GM18520 (cell line): ENCODE results near the gene TRPV3.
"Not testable (repeated sequence)": the region's sequence is repeated elsewhere in the genome, so short reads cannot be mapped to it uniquely, and the experiment has no call there.

Source experiments
- ATAC-seq: cut with Tn5 transposase; IDR thresholded peaks from one replicate; pipeline ENCODE4 v1.9.1; 2021; ENCODE audit not compliant: unreplicated experiment

Gene TRPV3

DNA sequence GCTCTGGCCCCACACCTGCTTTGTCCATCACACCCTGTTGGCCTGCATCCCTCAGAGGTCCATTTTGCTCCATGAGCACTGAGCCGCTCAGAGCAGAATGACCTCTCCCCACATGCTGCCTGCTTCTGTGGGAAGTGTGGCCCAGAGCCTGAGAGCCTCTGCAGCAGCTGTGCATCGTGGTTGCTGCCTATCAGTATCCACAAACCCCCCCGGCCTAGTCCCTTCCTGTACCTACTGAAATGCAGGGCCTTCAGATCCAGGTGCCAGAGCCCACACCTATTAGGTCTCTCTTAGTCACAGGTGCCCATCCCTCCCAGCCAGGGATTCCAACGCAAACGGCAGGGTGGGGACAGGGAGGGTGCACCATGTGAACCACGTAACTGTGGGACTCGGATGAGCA lies 16.6 kb upstream of the TRPV3 start:
- no peak for ATAC-seq

DNA sequence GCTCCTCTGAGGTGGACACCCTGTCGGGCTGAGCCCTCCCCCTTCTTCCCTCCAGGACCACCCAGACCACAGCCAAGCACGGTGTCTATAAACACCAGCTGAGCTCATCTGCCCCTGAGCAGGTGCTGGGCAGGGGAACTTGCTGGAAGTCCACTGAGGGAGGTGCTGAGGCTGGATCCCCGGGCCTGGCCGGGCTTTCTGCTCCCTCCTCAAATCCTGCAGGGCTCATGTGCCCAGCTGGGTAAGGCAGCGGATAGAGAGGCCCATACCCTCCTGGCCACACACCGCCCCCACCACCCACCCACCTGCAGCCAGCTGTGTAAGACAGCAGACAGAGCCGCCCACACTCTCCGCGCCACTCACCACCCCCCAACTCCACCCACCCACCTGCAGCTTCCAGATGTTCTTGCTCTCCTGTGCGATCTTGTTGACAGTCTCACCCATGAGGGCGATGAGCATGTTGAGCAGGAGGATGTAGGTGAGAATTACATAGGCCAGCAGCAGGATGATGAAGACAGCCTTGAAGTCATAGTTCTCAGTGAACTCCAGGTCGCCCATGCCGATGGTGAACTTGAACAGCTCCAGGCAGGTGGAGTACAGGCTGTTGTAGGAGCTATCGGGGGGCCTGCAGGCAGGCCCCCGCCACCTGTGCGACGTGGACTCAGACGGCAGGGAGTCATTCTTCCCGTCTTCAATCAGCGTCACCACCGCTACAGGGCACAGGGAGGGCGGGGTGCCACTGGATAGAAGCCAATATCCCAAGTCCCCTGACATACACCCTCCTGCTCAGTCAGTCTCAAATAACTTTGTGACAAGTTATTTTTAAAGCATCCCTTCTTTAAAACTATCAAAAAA lies 15.9 kb upstream of the TRPV3 start:
- ATAC-seq = no peak

DNA sequence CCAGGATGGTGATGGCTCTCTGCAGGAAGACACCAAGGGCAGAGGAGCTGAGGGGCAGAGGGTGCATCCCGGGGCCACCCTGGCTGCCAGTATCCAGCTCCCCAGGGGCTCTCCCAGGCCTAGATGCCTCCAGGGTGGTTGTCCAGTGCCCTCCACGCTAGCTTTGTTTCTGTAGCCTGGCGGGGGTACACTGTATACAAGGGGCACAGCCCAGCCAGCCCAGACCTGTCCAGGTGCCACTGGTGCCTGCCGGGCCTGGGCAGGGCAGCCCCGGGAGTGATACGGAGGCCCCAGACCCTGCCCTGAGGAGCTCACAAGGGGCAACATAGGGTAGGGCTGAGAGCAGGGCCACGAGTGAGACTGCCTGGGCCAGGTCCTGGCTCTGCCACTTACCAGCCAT lies 14.6 kb upstream of the TRPV3 start:
- ATAC-seq = no peak

DNA sequence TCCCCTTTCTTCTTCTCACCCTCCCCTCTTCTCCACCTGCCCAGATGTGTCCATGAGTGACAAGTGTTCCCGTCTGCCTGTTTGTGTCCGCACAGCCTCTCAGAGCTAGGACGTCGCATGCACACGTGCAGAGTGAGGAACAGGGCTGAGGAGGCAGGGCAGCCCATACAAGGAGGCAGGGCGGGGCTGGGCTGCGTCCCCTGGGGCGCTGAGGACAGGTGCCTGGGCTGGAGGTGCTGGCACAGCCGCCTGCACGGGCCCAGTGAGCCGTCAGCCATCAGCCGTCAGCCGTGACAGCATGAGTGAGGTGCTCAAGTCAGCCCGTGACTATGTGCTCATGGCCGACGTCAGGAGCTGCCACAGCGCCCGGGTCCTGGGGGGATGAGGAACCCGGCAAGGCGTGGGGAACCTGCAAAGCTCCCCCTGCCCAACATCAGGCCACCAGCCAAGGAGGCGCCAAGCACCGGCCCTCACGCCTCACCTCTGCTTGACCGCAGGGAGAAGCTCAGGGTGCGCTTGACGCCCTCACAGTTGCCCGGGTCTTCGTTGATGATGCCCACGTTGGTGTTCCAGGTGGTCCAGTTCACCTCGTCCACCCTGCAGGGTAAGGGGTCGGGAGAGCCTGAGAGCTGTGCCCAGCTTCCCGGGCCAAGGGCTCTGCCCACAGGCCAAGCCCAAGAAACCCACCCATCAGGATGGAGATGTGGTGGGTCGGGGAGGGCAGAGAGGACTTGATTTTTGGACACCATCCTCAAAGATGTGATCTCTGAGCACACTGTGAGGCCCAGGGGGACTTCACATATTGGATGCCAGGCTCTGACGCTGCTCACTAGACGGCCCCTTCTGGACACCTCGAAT lies 13.7 kb upstream of the TRPV3 start:
- ATAC-seq = no peak

DNA sequence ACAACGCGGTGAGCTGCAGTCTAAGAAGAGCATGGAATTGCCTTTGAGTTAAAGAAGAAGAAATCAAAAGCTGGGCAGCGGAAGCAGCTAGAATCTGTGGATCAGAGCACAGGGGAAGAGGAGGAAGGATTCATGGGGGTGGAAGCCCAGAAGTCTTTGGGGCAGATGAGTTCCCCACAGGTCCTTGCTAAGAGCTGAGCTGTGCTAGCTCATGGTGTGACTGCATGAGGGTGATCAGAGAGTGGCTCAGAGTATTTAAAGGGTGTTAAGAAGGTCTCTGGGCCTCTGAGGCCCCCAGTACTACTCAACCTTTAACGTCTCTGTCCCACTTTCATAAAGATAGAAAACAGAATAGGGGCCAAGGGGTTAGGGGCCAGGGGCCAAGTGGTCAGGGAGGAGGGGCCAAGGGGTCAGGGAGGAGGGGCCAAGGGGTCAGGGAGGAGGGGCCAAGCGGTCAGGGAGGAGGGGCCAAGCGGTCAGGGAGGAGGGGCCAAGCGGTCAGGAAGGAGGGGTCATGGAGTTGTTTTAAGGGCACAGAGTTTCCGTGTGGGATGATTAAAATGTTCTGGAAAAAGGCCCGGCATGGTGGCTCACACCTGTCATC lies 12.0 kb upstream of the TRPV3 start:
- ATAC-seq = no peak

DNA sequence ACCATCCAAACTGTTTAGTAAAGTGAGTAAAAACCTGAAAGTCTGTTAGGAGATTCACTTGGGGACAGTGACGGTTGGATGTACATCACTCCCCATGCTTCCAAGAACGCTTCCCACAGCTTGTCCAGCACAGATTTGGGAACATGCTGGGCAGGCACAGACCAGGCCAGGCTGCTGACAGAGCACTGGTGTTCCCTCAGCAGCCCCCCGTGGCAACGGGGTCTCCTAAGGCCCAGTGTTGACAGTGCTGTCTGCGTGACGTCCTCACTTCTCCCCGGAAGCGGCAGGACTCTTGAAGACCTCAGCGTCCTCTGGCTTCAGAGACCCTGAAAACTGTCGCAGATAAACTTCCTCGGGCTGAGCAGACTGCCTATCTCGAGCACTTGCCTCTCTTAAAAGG lies 8.9 kb upstream of the TRPV3 start:
- ATAC-seq = no peak

DNA sequence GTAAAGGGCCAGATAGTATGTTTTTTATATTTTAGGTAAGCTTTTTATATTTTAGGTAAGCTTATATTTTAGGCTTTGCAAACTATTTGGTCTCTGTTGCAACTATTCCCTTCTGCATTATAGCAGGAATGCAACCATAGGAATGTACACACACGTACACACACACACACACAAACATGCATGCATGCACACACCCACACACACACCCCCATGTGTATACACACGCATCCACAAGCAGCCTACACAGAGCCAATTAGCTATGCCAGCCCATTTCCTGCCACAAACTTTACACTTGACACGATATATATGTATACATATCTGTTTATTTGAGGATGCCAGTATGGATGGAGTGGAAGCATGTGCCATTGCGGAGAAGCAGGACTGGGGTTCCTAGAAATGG lies 7.5 kb upstream of the TRPV3 start:
- no peak for ATAC-seq

DNA sequence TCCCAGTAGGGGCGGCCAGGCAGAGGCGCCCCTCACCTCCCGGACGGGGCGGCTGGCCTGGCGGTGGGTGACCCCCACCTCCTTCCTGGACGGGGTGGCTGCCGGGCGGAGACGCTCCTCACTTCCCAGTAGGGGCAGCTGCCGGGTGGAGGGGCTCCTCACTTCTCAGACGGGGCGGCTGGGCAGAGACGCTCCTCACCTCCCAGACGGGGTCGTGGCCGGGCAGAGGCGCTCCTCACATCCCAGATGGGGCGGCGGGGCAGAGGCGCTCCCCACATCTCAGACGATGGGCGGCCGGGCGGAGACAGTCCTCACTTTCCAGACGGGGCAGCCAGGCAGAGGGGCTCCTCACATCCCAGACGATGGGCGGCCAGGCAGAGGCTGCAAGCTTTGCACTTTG lies 6.6 kb upstream of the TRPV3 start:
- ATAC-seq = not testable (repeated sequence)

DNA sequence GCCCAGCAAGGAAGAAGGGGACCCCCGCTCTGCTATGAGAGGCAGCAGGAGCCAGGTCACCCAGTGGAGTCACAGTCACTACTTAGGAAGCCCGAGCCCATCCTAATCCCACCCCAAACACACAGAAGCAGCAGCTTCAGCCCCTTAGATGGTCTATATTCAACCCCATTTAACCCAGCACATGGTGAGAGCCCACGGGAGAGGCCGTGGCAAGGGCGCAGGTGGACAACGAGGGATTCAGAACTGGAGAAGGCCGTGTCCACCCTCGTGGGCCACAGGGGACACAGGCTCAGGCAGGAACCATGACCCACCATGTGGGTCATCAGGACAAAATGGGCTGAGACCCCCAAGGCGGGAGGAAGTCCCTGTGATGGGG lies 1.6 kb upstream of the TRPV3 start:
- ATAC-seq = no peak

DNA sequence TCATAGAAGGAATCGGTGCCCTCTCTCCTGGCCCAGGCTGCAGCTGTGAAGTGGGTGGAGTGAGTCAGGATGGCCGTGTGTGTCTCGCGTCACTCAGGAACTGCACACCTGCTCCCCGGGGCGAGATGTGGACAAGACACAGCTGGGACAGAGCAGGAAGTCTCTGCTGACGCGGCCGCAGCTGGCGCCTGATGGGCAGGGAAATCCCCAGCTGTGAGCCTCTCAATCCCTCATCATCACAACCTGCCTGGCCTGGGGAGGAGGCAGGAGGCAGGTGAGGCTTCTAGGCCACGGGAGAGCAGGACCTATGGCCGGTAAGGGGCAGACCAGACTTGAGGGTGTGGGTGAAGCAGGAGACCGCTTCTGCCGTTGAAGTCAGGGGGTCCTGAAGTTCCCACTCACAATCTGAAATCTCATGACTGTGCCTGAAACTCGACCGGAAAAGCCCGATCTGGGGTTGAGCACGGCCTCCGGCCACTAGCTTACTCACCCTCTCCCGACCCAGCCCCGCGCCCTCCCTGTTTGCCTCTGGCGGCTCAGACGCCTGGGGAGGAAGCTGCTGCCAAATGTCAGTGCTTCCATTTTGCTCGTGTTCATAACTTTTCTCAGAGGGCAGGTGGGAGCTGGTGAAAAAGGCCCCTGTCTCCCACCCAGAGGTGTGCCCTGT lies 1.1 kb upstream of the TRPV3 start:
- ATAC-seq = peak; percentile 58

DNA sequence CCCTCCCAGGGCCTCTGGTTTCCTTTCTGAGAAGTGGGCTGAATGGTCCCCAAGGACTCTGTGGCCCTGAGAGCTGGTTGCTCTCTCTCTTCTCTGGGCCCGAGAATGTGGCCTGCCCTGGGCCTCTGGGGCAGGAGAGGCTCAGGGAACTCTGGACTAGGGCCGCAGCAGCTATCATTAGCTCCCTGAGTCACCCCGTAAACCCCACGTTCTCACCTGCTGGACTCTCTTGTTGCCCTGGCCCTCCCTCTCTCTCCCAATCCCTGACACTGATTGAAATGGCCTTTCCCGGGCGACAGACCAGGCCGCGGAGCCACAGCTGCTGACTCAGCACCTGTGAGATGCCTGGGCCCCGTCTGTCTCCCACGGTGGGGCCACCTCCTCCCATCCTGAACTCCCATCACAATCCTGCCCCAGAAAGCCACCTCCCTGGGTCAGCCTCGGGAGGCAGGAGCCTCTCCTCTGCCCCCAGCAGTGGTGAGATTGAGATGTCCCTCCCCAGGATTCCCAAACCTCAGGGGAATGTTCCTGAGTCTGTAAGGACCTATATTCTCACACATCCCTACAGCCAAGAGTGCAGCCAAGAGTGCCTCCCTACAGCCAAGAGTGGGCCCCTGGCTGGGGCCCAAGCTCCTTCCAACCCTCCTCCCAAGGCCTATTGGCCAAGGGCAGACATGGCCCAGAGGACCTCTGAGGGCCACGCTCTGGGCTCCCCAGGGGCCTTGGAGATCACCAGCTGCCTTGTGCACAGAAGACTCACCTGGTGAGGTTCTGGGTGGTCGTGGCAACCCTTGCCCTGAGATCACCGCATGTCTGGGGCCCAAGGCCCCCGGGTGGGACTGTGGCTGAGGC lies 470 bp downstream of the TRPV3 start:
- ATAC-seq = no peak

DNA sequence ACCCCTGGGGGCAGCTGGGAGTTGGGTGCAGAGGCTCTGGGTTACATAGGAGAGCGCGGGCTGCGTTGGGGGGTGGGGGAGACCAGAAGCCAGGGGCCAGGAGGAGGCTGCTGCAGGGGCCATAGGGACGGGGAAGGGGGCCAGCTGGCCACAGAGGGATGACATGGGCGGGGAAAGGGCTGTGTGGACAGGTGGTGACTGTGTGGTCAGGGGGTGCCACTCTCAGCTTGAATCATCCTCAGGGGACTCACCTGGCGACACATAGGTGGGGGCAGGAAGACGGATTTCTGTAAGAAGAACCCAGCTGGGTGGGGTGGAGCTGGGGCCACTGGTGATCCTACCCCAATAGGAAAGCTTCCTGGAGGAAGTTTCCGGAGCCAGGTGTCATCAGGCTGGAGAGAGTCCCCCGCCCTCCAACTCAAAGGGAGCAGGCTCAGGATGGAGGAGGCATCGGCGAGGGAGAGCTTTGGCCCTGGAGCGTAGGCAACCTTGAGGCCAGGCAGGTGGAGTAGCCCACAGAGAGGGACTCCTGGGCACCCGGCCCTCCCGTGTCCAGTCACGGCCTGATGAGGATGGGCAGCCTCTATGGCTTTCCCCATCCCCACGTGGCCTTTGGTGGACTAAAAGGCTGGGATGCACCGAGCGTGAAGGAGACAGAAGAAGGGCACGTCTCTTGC lies 1.2 kb downstream of the TRPV3 start:
- ATAC-seq = no peak

DNA sequence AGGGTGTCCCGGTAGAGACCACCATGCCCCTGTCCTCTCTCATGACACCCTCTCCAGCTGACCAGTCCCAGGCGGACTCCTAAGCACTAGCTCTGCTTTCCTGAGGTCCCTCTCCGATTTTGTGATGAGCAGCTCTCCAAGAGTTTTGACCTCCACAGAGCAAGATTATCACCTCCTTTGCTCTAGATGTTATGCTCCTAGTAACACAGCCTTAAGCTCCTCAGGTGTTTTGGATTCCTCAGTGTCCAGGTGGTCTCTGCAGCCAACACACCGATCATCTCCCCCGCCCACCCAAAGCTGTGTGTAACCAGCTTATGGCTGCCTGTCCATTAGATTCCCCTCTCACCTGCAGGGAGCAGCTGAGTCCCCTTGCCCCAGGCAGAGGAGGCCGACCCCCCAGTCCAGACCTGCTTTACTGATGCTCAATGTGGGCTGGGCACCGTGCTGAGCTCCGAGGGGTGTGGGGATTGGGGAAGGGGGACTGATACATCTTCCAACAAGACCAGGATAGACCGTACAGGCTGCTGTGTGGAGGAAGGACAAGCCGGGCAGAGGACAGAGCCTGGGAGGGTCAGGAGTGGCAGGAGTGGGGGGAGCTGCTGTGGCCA lies 2.3 kb downstream of the TRPV3 start:
- ATAC-seq = no peak

DNA sequence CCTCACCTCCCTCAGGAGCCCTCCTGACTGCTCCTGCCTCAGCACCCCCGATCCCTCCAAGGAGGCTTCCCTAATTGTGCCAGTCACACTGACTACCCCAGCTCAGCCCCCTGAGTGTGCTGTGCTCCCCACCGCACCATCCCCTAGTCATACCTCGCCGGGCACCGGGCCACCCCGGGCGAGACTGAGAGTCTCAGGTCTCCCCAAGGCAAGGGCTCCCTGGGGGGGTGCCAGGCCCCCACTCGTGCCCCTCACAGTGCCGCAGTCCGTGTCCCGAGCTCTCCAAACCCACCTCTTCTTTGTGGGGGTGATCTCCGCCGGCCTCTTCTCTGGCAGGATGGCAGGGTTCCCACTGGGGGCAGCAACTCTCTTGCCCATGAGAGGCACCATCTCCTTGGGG lies 3.2 kb downstream of the TRPV3 start:
- ATAC-seq = no peak

DNA sequence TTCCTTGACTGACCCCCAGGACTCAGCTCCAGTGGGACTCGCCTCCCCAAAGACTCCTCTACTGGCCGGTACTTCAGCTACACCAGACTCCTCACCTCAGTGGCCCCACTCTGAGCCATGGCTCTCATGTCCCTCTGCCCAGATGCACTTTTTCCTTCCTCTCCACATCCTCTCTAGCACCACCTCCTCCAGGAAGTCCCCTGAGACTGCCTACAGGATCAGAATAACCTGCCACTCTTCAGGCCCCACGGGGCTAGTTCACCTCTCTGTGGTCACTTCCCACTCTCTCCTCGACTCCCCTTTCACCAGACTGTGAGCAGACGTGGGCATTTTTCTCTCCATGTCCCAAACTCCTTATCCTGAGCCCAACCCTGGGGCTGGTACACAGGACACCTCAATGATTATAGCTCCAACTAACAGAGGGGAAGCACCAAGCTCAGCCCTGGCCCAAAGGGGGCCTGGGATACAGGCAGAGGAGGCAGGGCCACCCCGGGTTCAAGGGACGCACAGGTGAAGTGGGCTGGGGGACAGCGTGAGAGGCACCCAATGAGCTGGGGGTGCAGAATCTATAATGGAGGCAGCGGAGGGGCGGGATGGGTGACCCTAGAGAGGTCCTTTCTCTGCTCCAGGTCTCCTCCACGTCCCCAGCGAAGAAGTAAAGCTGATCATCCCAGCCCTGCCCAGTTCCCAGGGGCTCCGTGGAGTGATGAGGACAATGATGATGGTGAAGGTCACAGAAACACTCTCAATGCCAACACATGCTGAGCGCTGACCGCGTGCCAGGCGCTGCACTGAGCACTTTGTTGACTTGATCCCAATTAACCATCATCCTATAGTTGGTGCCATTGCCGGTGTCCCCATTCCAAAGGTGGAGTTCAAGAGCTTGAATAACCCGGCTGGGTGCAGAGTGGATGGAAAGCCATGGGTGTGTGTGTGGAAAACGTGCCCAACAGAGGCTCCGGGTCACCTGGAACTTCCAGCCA lies 3.9 kb downstream of the TRPV3 start:
- no peak for ATAC-seq

DNA sequence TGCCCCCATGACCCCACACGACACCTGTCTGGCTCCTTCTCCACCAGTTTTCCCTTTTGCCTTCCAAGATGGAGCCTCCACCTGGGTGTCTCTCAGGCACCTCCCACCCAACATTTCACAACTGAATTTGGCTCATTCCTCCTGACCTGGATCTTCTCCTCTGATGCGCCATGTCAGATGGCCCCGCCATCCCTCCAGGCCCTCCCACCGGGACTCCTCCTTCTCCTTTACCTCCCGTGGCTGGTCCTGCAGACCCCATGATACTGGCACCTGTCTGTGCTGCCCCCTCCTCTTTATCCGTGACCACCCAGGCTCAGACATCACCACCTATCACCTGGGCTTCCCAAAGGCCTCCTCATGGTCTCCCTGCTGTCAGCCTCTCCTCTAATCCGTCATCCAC lies 4.7 kb downstream of the TRPV3 start:
- no peak for ATAC-seq

DNA sequence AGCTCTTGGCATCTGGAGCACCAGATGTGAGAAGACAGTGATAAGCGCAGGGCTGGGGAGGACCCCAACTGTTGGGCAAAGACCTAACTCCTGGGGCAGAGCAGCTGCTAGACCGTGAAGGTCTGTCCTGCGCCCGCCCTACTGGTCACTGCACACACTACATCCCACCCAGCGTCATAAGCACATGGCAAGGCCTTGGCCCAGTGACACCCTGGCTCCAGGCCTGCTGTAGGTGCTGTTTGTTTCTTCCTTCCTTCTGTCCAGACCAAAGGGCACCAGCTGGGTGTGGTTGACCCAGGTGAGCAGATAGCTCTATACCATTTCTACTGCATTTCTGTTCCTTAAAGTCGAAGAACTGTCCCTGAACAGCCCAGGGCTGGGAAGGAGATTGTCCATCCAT lies 6.4 kb downstream of the TRPV3 start:
- ATAC-seq = no peak

DNA sequence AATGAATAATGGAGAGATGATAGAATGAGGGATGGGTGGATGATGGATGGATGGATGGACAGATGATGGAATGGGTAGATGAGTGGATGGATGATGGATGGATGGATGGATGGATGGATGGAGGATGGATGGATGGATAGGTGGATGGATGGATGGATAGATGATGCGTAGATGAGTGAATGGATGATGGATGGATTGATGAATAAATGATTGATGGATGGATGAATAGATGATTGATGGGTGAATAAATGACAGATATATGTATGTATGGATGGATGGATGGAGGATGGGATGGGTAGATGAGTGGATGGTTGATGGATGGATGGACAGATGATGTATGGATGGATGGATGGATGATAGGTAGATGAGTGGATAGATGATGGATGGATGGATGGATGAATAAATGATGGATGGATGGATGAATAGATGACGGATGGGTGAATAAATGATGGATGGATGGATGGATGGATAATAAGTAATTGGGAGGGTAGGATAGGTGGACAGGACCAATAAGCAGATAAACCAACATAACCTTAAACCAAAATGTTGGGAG lies 7.9 kb downstream of the TRPV3 start:
- ATAC-seq = no peak
